Colonic mucosa (tissue), 4 donors: ENCODE data around the gene COL6A3. TPM values are rescaled to one million over a fixed set of nuclear protein-coding genes. Genes with fewer than 3 reads are reported as not detected.

ENCODE experiments used
- DNase-seq: peaks from one replicate; pipeline ENCODE4 v3.0.0-alpha.2; 2020
- H3K27ac ChIP-seq: fragments of 200-600 bp; one replicate; pipeline ENCODE4 v1.8.0; 2021
- H3K27me3 ChIP-seq: fragments of 200-600 bp; one replicate; pipeline ENCODE4 v1.8.0; 2021
- H3K36me3 ChIP-seq: fragments of 200-600 bp; one replicate; pipeline ENCODE4 v1.8.0; 2021
- H3K4me1 ChIP-seq: fragments of 200-600 bp; one replicate; pipeline ENCODE4 v1.8.0; 2021; ENCODE audit warnings: mild to moderate bottlenecking
- H3K4me3 ChIP-seq: fragments of 200-600 bp; one replicate; pipeline ENCODE4 v1.8.0; 2021
- H3K9ac ChIP-seq, 2 donors: one replicate each; pipeline ENCODE4 v1.7.0; 2013; ENCODE audit warnings: control low read depth in 2 of 2, low read depth in 2 of 2, low read length in 2 of 2
- H3K9me3 ChIP-seq: fragments of 200-600 bp; one replicate; pipeline ENCODE4 v1.8.0; 2021
- intact Hi-C: fragments of 100-400 bp; cut with DNase I; formaldehyde crosslinking; loops from one replicate; pipeline ENCODE4 v1.14.1; 2022
- total RNA-seq, 2 donors: library from RNA; stranded (reverse); fragmentation: NEBNext Ultra II Directional in 1 of 2; extraction: Animal tissue kit (Norgen Biotek cat#: 25700) in 1 of 2; gene quantifications; one replicate each; pipeline ENCODE4 v1.2.1, GENCODE V29; 2021
- TF ChIP-seq, protein P1 (sequence below): fragments of 200-600 bp; IDR thresholded peaks from one replicate; pipeline ENCODE4 v1.8.0; 2022; ENCODE audit warnings: antibody characterized with exemption, mild to moderate bottlenecking
- donor health status: healthy.
- donor health status: DM: no; HTN: no; CAD: no.
- donor health status: DM: no; HTN: no; CAD: no.

Gene COL6A3
- total RNA-seq, 2 donors from 2014 or later, result 28.4 to 80.9 TPM

DNA sequence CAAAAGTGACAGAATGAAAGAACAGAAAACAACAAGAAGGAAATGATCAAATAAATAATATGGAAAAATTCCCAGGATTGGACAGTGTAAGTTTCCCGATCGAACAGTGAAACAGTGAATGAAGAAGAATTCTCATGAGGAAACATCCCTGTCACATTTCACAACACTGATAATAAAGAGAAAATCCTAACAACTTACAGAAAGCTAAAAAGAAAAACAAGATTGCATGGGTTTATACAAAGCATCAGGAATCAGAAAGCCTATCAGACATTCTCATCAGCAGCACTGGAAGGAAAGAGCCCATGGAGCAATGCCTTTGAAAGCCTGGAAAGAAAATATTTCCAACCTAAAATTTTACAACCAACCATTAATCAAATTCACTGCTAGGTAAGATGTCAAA, 9.9 kb upstream of the COL6A3 start:
- H3K4me3 ChIP-seq, result no peak overlapping the region
- no peaks in the 10 kb centered on the region for H3K4me1 ChIP-seq
- no peak for DNase-seq
- H3K36me3 ChIP-seq, result no peaks in the 10 kb centered on the region
- H3K9ac ChIP-seq, result no peak overlapping the region
- TF ChIP-seq, protein P1, sequence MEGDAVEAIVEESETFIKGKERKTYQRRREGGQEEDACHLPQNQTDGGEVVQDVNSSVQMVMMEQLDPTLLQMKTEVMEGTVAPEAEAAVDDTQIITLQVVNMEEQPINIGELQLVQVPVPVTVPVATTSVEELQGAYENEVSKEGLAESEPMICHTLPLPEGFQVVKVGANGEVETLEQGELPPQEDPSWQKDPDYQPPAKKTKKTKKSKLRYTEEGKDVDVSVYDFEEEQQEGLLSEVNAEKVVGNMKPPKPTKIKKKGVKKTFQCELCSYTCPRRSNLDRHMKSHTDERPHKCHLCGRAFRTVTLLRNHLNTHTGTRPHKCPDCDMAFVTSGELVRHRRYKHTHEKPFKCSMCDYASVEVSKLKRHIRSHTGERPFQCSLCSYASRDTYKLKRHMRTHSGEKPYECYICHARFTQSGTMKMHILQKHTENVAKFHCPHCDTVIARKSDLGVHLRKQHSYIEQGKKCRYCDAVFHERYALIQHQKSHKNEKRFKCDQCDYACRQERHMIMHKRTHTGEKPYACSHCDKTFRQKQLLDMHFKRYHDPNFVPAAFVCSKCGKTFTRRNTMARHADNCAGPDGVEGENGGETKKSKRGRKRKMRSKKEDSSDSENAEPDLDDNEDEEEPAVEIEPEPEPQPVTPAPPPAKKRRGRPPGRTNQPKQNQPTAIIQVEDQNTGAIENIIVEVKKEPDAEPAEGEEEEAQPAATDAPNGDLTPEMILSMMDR, result no peak
- no peaks in the 10 kb centered on the region for H3K9me3 ChIP-seq
- H3K27ac ChIP-seq, result no peak overlapping the region
- H3K27me3 ChIP-seq, result no peaks in the 10 kb centered on the region
- intact Hi-C loops, result loop anchor here (5.0 kb wide), 1 partner anchor 48 kb away; no protein-coding TSS in a partner anchor

DNA sequence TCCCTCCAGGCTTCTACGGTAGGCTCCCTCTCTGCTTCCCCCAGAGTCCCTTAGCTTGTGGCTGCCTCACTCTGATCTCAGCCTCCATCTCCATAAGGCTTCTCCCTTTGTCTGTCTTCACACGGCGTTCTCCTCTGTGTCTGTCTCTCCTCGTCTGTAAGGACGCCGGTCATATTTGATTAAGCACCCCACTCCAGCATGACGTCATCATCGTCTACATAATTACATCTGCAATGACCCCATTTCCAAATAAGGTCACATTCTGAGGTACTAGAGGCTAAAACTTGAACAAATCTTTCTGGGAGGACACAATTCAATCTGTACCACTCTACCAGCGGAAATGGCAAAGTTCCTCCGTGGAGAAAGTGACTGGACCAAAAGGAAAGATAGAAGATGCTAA, 8.3 kb upstream of the COL6A3 start:
- Histone ChIP-seq H3K36me3 (no peaks in the 10 kb centered on the region), H3K4me1 (no peaks in the 10 kb centered on the region), H3K27ac (no peak overlapping the region), H3K27me3 (no peaks in the 10 kb centered on the region), H3K9me3 (no peaks in the 10 kb centered on the region), H3K4me3 (no peak overlapping the region), H3K9ac (no peak overlapping the region)
- TF ChIP-seq, protein P1, result no peak
- intact Hi-C loops, result loop anchor here (5.0 kb wide), 1 partner anchor 50 kb away; no protein-coding TSS in a partner anchor
- no peak for DNase-seq

DNA sequence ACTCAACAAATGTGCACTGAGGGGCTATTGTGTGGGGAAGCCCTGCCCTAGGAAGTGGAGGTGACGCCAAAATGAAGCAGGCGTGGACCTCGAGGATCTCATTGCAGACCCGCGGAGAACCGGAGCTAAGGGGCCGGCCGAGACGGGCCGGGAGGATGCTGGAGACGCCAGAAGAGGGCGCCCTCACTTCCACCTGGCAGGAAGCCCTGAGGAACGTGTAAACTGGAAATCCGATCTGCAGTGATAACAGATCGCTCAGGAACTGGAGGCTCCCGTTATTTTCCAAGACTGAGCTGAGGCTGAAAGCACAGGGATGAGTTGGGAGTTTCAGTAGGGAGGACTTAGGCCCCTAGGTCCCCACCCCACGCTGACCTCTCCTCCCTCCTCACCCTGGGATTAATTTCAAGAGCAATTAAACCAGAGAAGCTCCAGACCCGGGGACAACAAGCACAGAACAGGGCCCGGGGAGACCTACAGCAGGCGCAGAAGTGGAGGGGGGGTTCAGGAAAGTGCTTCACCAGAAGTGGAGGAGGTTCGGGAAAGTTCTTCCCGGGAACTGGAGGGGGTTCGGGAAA, 7.7 kb upstream of the COL6A3 start:
- intact Hi-C loops, result loop anchor here (1.0 to 5.0 kb wide), 2 partner anchors 51 to 151 kb away; no protein-coding TSS in a partner anchor
- H3K9me3 ChIP-seq, result no peaks in the 10 kb centered on the region
- H3K4me3 ChIP-seq, result no peak overlapping the region

DNA sequence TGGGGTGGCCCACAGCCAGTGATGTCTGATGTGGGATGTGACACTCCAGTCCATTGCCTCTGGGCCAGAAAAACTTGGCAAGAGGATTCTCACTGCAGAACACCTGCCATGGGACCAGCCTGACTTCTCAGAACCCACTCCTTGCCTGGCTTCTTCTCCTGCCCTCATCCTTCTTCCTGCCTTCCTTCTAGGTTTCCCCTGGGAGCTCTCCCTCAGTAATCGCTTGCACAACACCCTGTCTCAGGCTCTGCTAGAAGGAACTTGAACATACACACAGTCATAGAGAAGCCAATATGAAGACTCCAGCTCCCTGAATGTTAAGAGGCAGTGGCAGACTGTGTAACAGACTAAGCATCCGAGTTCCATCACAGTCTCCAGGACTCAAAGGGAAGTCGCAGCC, 4.3 kb upstream of the COL6A3 start:
- no peak overlapping the region for H3K27ac ChIP-seq
- TF ChIP-seq, protein P1, result no peak
- intact Hi-C loops, result no loop called here

More for the DNA sequence above, 7.7 kb upstream of the COL6A3 start:
- TF ChIP-seq, protein P1, result peak; percentile 66
- H3K27me3 ChIP-seq, result no peaks in the 10 kb centered on the region
- no peaks in the 10 kb centered on the region for H3K4me1 ChIP-seq
- H3K27ac ChIP-seq, result no peak overlapping the region
- no peak overlapping the region for H3K9ac ChIP-seq
- H3K36me3 ChIP-seq, result no peaks in the 10 kb centered on the region
- DNase-seq, result peak; percentile 80

DNA sequence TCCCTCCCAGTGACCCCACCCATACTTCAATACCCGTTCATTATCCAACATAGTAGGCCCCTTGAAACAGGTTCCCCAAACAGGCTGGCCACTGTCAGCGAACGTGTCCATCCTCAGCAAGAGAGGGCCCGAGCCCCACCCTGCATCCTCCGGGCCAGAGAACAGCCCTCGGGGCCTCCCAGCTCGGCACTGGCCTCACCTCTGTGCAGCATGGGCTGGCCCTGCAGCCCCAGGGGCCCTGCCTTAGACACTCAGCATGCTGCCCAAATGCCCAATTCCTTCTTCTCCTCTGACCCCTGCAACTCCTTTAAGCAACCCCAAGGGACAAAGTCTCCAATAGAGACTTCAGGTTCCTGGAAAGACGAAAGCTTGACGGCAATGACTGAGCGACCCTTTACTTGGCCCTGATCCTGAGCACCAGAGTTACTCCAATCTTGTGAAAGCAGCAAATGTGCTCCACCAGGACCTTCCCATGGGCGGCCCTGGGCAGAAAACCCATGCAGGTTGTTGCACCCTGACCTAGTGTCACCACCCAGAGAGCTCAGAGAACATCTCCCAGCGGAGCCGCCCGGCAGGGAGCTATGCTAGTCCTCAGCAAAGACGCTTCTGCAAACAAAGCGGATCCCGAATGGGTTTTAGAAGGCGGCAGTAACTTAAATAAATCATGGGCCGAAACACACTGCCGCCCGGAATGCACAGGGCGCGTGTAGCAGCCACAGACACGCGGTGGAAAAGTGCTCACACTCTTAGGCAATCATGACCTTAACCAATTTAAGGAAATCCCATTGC, 782 bp downstream of the COL6A3 start:
- Histone ChIP-seq H3K9ac (peak overlapping the region; percentile 30 to 44), H3K36me3 (no peaks in the 10 kb centered on the region), H3K4me1 (no peaks in the 10 kb centered on the region), H3K9me3 (no peaks in the 10 kb centered on the region), H3K27me3 (no peaks in the 10 kb centered on the region), H3K27ac (peak overlapping the region; percentile 57), H3K4me3 (peak overlapping the region; percentile 24)
- no peak for DNase-seq
- TF ChIP-seq, protein P1, result no peak
- intact Hi-C loops, result loop anchor here (5.0 kb wide), 1 partner anchor 251 kb away; no protein-coding TSS in a partner anchor

More for the DNA sequence above, 4.3 kb upstream of the COL6A3 start:
- Histone ChIP-seq H3K27me3 (no peaks in the 10 kb centered on the region), H3K36me3 (no peaks in the 10 kb centered on the region), H3K9me3 (no peaks in the 10 kb centered on the region), H3K9ac (no peak overlapping the region), H3K4me1 (no peaks in the 10 kb centered on the region), H3K4me3 (no peak overlapping the region)
- DNase-seq, result no peak
